AML-193 (cell line): ENCODE results near the gene MYO5B.
A peak's percentile ranks its signal among the peaks of the same experiment; 100 is the strongest.

Source experiments
- DNase-seq, 2 experiments: peaks; one replicate each; lab custom pipeline; 2025; lab: John Stamatoyannopoulos, UW

Gene MYO5B

GRCh38 chr18:49884959-49885358 lies 310.0 kb downstream of the MYO5B start:
- DNase-seq: no peak

DNA sequence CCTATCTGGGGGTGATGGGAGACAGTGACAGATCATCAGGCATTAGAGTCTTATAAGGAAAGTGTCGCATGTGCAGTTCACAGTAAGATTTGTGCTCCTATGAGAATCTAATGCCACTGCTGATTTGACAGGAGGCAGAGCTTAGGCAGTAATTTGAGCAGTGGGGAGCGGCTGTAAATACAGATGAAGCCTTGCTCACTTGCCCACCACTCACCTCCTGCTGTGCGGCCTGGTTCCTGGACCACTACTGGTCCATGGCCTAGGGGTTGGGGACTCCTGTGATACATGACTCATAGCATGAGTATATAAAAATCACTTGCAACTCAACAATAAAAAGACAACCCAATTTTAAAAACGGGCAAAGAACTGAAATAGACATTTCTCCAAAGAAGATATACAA lies 310.5 kb downstream of the MYO5B start:
- no peak for DNase-seq

DNA sequence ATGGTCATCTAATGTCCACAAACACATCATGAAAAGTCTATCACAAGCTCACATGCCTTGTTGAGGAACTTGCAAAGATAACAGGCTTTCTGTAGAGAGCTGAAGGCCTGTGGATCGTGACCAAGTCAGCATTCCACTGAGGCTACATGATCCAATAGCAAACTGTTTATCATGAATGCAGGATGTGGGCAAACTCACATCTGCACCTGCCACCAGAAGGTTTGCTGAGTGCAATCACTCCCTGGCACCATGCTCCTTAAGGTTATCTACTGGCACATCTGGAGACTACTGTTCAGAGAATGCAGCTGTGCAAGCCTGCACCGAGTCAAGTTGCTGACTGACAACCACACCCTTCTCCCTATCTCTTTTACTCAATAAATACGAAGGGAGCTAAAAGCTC lies 314.3 kb downstream of the MYO5B start:
- no peak for DNase-seq

DNA sequence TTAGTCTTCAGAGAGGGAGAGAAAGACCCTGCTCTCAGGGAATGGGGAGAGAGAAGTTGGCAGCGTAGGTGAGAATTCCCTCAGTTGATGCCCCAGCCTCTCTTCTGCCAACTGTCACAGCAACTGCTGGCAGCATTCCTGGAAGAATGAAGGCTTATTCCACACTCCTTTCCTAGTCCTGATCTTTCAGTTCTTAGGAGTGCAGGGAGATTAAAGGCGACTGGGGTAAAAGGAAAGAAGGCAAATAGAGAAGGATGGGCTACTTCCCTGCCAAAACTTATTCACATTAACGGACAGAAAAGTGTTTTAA lies 315.7 kb downstream of the MYO5B start:
- DNase-seq: no peak

- no peak for DNase-seq
These were observed 316.2 kb downstream of the MYO5B start for GRCh38 chr18:49878567-49879270.

DNA sequence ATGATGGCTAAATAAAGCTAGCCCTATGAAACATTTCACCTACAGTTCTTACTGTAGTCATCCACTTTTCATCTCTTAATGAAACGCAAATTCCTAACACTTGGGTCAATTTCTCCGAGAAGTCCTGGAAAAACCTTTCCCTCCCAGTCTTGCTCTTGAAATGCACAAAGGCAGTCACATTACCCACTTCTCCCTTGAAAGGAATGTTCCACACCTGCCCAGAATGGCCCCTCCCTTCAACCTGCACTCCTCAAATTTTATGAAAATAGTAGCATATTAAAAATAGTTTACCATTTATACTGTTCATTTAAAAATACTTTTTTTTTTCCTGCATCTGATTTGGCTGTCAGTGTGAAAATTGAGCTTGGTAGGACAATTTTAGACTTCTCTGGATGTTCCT lies 316.9 kb downstream of the MYO5B start:
- DNase-seq: no peak

GRCh38 chr18:49876536-49876935 lies 318.4 kb downstream of the MYO5B start:
- no peak for DNase-seq

- DNase-seq: no peak
These were observed 319.2 kb downstream of the MYO5B start for GRCh38 chr18:49875783-49876182.

GRCh38 chr18:49875155-49875554 lies 319.8 kb downstream of the MYO5B start:
- DNase-seq: no peak

- no peak for DNase-seq
These were observed 320.7 kb downstream of the MYO5B start for GRCh38 chr18:49874238-49874637.

GRCh38 chr18:49869354-49869753 lies 325.6 kb downstream of the MYO5B start:
- DNase-seq: no peak

GRCh38 chr18:49866680-49867079 lies 328.3 kb downstream of the MYO5B start:
- no peak for DNase-seq

GRCh38 chr18:49865401-49865800 lies 329.5 kb downstream of the MYO5B start:
- DNase-seq: no peak

GRCh38 chr18:49863769-49864621 lies 331.0 kb downstream of the MYO5B start:
- no peak for DNase-seq

GRCh38 chr18:49862656-49863385 lies 332.1 kb downstream of the MYO5B start:
- no peak for DNase-seq

DNA sequence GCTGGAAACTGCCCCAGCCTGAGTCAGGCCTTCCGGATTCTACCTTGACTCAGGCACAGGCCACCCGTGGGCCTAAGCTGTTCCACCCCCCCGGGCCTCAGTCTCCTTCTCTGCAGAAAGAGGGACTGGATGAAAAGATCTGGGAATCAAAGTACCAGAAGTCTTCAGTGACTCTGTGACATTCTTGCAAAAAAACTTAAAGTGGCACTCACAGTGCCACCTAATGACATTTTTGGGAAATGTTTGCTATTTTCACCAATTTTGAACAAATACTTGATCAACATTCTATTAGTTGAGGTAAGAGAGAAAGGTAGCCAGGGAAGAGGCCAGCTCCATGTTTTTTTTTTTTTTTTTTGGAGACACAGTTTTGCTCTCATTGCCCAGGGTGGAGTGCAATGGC lies 333.3 kb downstream of the MYO5B start:
- peak; percentile 9 to 12 for DNase-seq

- DNase-seq: no peak
These were observed 335.2 kb downstream of the MYO5B start for GRCh38 chr18:49859725-49860124.

- no peak for DNase-seq
These were observed 336.0 kb downstream of the MYO5B start for GRCh38 chr18:49859021-49859359.

GRCh38 chr18:49858309-49859020 lies 336.5 kb downstream of the MYO5B start:
- peak; percentile 14 to 26 for DNase-seq

- no peak for DNase-seq
These were observed 337.2 kb downstream of the MYO5B start for GRCh38 chr18:49857708-49858107.

DNA sequence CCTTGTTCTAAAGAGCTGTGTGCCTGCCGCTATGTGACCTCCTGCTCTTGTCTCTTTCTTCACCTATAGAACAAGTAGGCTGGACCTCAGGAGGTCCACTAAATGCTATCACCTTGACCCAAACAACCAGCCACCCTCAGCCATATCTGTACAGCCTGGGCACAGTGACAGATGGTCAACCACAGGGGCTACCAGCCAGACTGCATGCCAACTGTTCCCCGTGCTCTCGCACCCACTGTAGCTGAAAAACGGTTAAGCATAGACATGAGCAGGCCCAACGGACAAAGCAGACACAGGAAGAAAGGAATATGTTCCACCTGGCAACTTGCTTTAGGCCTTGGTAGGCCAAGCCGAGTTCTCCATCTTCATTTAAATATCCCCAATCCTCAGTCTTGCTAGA lies 338.5 kb downstream of the MYO5B start:
- DNase-seq: no peak

DNA sequence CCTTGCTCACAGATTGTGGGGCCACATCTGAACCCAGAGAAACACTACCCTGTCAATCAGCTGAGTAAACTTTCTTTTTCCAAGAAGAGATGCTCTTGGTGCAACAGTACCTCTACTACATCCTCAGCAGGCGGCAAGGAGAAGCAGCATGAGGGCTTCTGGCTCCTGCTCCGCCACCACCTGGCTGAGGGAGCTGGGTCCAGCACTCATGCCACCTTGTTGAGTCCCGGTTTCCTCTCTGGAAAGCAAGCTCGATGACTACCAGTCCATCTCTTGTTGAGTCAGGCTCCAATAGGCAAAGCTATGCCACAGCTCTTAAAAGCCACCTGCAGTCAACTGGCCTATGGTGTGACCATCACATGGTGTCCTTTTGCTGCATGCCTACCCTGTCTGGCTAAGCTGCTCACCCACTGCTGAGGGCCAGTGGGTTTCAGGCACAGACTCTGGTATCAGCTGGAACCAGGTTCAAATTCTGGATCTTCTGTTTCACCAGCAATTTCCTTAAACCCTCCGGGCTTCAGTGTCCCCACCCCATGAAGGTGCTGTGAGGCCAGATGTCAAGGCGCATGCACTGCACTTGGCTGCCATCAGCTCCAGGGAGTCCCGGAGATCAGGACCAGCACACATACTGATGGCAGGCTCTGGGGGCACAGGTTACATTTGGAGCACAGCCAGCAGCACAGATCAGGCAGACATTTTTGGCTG lies 339.1 kb downstream of the MYO5B start:
- no peak for DNase-seq
